Measurements from ENCODE around the gene CERS6.

Gene CERS6

GRCh38 chr2:168495524-168495923, 39.5 kb downstream of the CERS6 start (continued):
- TF ChIP-seq ZNF449 (tag by site-specific recombination; IDR thresholded peaks at IDR 0.05) (no peak), TRIM28 (IDR thresholded peaks at IDR 0.05; ENCODE audit: borderline replicate concordance, low read length) (no peak), ZNF23 (tag by site-specific recombination; IDR thresholded peaks at IDR 0.05; ENCODE audit: borderline replicate concordance) (no peak)

GRCh38 chr2:168496906-168497305, 40.8 kb downstream of the CERS6 start:
- CTCF ChIA-PET, result no interaction called here
- TF ChIP-seq ZNF561 (tag by site-specific recombination; IDR thresholded peaks at IDR 0.05; ENCODE audit: borderline replicate concordance) (no peak), ZNF501 (tag by site-specific recombination; IDR thresholded peaks at IDR 0.05) (no peak), ZNF274 (IDR thresholded peaks at IDR 0.05; ENCODE audit: low read length) (no peak), ZNF274 (tag by site-specific recombination; IDR thresholded peaks at IDR 0.05; ENCODE audit: borderline replicate concordance) (no peak), BCL11B (tag by site-specific recombination; IDR thresholded peaks at IDR 0.05; ENCODE audit: low read depth) (no peak), ZNF426 (tag by site-specific recombination; IDR thresholded peaks at IDR 0.05) (no peak), ZNF324 (tag by site-specific recombination; IDR thresholded peaks at IDR 0.05) (no peak), ZNF202 (tag by site-specific recombination; IDR thresholded peaks at IDR 0.05; ENCODE audit: borderline replicate concordance) (no peak), ZSCAN4 (tag by site-specific recombination; IDR thresholded peaks at IDR 0.05) (no peak)
- POLR2A ChIA-PET, result no interaction called here
- no peaks in the 10 kb centered on the region for H3K36me3 ChIP-seq (ENCODE audit: control insufficient read depth in 2 of 2, insufficient read depth in 1 of 2, low read length in 2 of 2)
- H3K27ac ChIP-seq (ENCODE audit: extremely low read depth, low read depth, low read length), result no peak overlapping the region
- H3K9me3 ChIP-seq (ENCODE audit: control insufficient read depth, insufficient read depth, low read depth, low read length), result no peaks in the 10 kb centered on the region
- H3K4me1 ChIP-seq (ENCODE audit: control insufficient read depth, insufficient read depth, low read length), result peaks cover 3% of the 10 kb centered on the region; the same call in 1 of the 2 replicates
- H3K4me3 ChIP-seq (ENCODE audit: low read depth, low read length), result no peak overlapping the region

GRCh38 chr2:168499500-168499899, 43.4 kb downstream of the CERS6 start:
- TF ChIP-seq SCRT2 (tag by site-specific recombination; IDR thresholded peaks at IDR 0.05) (peak; percentile 65; the same call in 1 of the 2 replicates), ZBTB6 (tag by site-specific recombination; IDR thresholded peaks at IDR 0.05) (no peak), ZEB2 (tag by site-specific recombination; IDR thresholded peaks at IDR 0.05) (no peak), ZNF585B (tag by site-specific recombination; IDR thresholded peaks at IDR 0.05) (no peak), HIC1 (tag by site-specific recombination; IDR thresholded peaks at IDR 0.05) (no peak), ZNF221 (tag by site-specific recombination; IDR thresholded peaks at IDR 0.05; ENCODE audit: borderline replicate concordance) (no peak)
- H3K9me3 ChIP-seq (ENCODE audit: control insufficient read depth, insufficient read depth, low read depth, low read length), result no peaks in the 10 kb centered on the region
- ChIA-PET POLR2A (no interaction called here), CTCF (no interaction called here)
- no peak overlapping the region for H3K4me3 ChIP-seq (ENCODE audit: low read depth, low read length)
- no peaks in the 10 kb centered on the region for H3K4me1 ChIP-seq (ENCODE audit: control insufficient read depth, insufficient read depth, low read length)
- H3K36me3 ChIP-seq (ENCODE audit: control insufficient read depth in 2 of 2, insufficient read depth in 1 of 2, low read length in 2 of 2), result no peaks in the 10 kb centered on the region
- no peak overlapping the region for H3K27ac ChIP-seq (ENCODE audit: extremely low read depth, low read depth, low read length)
